GM12891 (cell line): ENCODE results near the gene EIF3J.
A peak's percentile ranks its signal among the peaks of the same experiment; 100 is the strongest.
"Not testable (repeated sequence)": the region's sequence is repeated elsewhere in the genome, so short reads cannot be mapped to it uniquely, and the experiment has no call there.

ENCODE experiments used
- DNase-seq: peaks from one replicate; pipeline ENCODE4 v3.0.0; 2011; ENCODE audit warnings: low spot score; ENCODE audit not compliant: insufficient read length
- FAIRE-seq: peaks from 2 replicates; lab custom pipeline; 2011; peaks lifted over from hg19 to GRCh38; lab: Jason Lieb, UNC
- PAX5 ChIP-seq: IDR thresholded peaks from 2 replicates; pipeline ENCODE4 v1.6.1; 2011; ENCODE audit warnings: low read length, moderate library complexity, mild to moderate bottlenecking; ENCODE audit not compliant: insufficient read depth, severe bottlenecking
- POLR2A ChIP-seq: IDR thresholded peaks from 2 replicates; pipeline ENCODE4 v1.6.1; 2011; ENCODE audit warnings: low read depth, low read length, control low read depth
- POLR2AphosphoS5 ChIP-seq: IDR thresholded peaks from 2 replicates; pipeline ENCODE4 v1.6.1; 2011; ENCODE audit warnings: low read depth, low read length, control low read depth
- POU2F2 ChIP-seq: IDR thresholded peaks from 2 replicates; pipeline ENCODE4 v1.6.1; 2011; ENCODE audit warnings: low read depth, mild to moderate bottlenecking, control low read depth, low read length, moderate library complexity
- SPI1 ChIP-seq: IDR thresholded peaks from 2 replicates; pipeline ENCODE4 v1.6.1; 2011; ENCODE audit warnings: low read depth, low read length, control low read depth
- TAF1 ChIP-seq: IDR thresholded peaks from 2 replicates; pipeline ENCODE4 v1.6.1; 2011; ENCODE audit warnings: low read depth, low read length, control low read depth

Gene EIF3J

DNA sequence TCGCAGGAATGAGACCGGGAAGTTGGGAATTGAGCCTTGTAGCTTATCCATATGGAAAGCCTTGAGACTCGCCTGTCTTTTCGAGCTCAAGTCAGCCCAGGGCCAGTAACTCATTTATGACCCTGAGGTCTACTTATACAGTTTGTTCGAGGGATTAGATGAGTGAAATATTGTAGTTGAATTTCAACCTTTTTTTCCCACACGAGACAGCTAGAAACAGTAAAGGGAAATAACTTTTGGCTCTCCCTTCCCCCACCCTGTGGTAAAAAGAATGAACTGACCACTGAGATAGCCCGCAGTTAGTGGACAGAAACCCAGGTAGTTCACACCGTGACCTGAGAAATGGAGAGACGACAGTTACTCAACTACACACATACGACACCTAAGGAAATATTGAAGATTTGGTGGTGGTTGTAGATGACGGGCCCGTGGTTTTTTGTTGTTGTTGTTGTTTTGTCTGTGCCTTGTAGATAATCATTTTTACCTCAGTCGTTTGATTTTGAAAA lies 841 bp downstream of the EIF3J start:
- FAIRE-seq, result peak; percentile 23
- TF ChIP-seq SPI1, result no peak
- no peak for DNase-seq

DNA sequence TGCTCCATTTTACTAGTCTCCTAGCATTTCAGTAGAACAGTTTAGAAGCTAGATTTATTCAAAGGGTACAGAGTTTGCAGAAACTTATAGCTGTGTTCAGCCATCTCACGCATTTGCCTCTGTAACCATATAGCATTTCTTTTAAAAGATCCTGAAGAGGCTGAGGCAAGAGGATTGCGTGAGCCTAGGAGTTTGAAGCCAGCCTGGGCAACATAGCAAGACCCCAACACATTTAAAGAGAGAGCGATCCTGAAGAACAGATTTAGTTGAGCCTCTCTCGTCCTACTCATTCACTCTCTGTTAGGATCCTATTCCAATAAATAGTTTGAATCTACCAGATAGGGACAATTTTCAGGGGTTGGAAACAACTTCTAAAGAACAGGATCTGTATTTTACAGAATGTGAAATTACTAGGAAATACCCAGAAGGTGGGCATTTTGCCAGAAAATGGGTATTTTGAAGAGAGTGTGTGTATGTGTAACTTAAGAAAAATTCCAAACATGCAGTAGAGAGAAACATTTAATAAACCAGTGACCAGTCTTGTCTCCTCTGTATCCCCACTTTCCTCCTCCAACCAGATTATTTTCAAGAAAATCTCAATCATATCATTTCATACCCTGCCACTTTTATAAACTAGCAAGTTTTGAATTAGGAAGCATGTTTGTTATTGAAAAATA lies 4.5 kb downstream of the EIF3J start:
- DNase-seq, result no peak
- no peak for FAIRE-seq
- TF ChIP-seq POLR2AphosphoS5, result peak; percentile 2; the same call in 1 of the 2 replicates
- no peak for TF ChIP-seq POLR2A

DNA sequence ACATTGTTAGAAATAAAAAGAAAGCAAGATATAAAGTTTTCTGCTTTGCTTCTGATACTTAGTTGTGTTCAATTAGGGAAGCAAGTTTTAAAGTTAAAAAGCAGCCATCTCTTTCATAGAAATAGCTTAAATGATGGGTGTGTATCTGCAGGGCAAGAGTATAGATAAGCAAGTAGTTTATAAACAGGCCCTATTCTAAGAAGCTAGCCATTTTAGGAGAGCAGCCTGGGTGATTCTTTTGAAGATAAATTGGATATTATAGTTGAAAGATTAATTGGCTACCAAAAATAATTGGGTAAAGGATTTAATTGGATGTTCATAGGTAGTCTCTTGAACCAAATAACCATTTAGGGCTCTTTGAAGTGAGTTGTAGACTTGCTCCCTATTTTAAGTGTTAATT lies 5.6 kb downstream of the EIF3J start:
- TF ChIP-seq TAF1 (no peak), SPI1 (no peak), PAX5 (no peak), POU2F2 (no peak), POLR2AphosphoS5 (no peak), POLR2A (no peak)
- FAIRE-seq, result no peak
- DNase-seq, result no peak

GRCh38 chr15:44544745-44545144 lies 7.8 kb downstream of the EIF3J start:
- not testable (repeated sequence) for FAIRE-seq

GRCh38 chr15:44545913-44546802 lies 9.2 kb downstream of the EIF3J start:
- TF ChIP-seq POU2F2 (no peak), TAF1 (no peak), POLR2AphosphoS5 (no peak), POLR2A (no peak), SPI1 (no peak), PAX5 (no peak)
- DNase-seq (no peak), FAIRE-seq (peak; percentile 67)

More at GRCh38 chr15:44544745-44545144, 7.8 kb downstream of the EIF3J start:
- DNase-seq, result not testable (repeated sequence)

DNA sequence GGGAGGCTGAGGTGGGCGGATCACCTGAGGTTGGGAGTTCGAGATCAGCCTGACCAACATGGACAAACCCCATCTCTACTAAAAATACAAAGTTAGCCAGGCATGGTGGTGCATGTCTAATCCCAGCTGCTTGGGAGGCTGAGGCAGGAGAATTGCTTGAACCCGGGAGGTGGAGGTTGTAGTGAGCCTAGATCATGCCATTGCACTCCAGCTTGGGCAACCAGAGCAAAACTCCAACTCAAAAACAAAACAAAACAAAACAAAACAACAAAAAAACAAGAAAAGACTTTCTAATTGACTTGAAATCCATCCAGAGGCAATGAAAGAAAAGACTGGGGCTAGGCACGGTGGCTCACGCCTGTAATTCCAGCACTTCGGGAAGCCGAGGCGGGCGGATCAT lies 12.2 kb downstream of the EIF3J start:
- not testable (repeated sequence) for FAIRE-seq, DNase-seq

DNA sequence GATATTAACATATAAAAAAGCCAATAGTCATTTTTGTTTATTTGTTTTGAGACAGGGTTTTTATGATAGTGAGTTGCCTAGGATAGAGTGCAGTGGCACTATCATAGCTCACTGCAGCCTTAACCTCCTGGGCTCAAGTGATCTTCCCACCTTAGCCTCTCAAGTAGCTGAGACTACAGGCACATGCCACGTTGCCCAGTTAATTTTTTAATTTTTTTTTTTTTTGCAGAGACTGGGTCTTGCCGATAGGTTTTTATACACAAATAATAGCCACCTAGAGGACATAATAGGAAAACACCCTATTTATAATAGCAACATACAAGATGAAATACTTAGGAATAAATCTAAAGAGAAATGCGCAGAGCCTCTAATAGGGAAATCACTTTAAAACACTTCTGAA lies 13.3 kb downstream of the EIF3J start:
- DNase-seq (no peak), FAIRE-seq (no peak)
- TF ChIP-seq POU2F2 (no peak), SPI1 (no peak), TAF1 (no peak), POLR2AphosphoS5 (no peak; the same call in 1 of the 2 replicates), POLR2A (no peak)

DNA sequence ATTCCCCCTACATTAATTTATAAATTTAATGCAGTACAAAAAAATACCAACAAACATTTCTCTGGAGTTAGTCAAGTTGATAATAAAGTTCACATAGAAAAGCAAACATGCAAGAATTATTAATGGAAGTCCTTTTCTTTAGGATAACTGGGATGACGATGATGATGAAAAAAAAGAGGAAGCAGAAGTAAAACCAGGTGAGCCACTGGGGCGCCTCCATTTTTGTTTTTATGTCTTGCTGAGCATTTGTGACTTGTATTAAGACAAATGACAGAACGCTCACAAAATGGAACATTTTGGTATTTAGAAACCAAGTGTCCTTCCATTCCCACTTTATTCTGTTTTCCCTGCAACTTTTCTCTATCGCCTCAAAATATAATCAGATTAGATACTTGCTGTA lies 13.8 kb downstream of the EIF3J start:
- DNase-seq, result no peak
- no peak for FAIRE-seq
- TF ChIP-seq POU2F2 (no peak), PAX5 (no peak), POLR2AphosphoS5 (no peak), SPI1 (peak; percentile 58), TAF1 (no peak), POLR2A (no peak)

DNA sequence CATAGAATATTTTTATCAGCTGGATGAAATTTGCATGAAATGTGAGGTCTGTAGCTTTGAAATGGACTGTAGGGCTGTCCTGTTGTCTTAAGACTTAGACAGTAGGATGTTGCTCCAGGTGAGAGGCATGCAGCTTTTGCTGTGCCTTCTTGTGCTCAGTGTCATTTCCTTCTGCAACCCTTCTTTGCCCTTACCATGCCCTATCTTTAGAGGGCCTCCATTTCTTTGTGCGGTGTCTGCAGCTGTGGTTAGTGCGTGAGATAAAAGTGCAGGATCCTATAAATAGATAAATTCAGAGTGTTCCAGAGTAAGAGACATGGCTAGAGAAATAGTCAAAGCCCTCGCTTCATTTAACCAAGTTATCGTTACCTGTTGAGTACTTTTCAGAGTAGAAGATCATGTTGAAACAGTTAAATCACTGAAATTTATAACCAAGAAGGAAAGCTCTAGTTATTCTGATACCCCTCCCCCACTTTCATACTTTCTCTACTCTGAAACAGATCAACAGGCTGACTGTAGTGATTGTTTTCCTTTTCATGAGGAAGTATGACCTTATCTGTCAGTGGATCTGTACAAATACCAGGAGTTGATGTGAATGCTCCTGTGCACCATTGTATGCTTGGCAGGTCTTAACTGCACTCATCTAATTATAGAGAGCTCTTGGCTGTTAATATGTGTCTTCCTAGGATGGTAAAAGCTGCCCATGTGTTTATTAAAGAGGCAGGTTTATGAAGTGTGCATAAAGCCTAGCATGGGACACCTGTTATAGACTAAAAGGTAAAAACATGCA lies 18.2 kb downstream of the EIF3J start:
- no peak for TF ChIP-seq PAX5
- TF ChIP-seq POU2F2, result no peak
- TF ChIP-seq TAF1, result no peak
- no peak for TF ChIP-seq SPI1
- TF ChIP-seq POLR2AphosphoS5, result no peak
- no peak for TF ChIP-seq POLR2A
- no peak for DNase-seq

DNA sequence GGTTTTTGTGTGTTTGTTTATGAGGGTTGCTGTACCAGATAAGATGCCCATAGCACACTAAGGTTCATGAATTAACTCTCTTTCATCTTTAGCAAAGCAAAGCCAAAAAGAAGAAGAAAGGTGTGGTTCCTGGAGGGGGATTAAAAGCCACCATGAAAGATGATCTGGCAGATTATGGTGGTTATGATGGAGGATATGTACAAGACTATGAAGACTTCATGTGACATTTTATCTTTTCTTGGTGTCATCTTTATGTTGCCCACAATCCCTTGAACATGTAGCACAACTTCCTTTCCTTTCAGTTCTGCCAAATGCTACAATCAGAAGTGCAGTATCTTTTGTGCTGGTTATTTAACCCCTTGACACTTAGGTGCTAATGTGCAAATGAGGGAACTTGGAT lies 24.0 kb downstream of the EIF3J start:
- FAIRE-seq, DNase-seq: not testable (repeated sequence)

More for the DNA sequence above, 18.2 kb downstream of the EIF3J start:
- no peak for FAIRE-seq
